NCI-H345 treated with DMSO at 0.1 percent for 48 hours (cell line): ENCODE data around the gene SERF2.
"Not testable (repeated sequence)": the region's sequence is repeated elsewhere in the genome, so short reads cannot be mapped to it uniquely, and the experiment has no call there.

Source experiments
- DNase-seq: peaks from one replicate; lab custom pipeline; 2025; ENCODE audit not compliant: unreplicated experiment; lab: John Stamatoyannopoulos, UW

The SERF2 gene

DNA sequence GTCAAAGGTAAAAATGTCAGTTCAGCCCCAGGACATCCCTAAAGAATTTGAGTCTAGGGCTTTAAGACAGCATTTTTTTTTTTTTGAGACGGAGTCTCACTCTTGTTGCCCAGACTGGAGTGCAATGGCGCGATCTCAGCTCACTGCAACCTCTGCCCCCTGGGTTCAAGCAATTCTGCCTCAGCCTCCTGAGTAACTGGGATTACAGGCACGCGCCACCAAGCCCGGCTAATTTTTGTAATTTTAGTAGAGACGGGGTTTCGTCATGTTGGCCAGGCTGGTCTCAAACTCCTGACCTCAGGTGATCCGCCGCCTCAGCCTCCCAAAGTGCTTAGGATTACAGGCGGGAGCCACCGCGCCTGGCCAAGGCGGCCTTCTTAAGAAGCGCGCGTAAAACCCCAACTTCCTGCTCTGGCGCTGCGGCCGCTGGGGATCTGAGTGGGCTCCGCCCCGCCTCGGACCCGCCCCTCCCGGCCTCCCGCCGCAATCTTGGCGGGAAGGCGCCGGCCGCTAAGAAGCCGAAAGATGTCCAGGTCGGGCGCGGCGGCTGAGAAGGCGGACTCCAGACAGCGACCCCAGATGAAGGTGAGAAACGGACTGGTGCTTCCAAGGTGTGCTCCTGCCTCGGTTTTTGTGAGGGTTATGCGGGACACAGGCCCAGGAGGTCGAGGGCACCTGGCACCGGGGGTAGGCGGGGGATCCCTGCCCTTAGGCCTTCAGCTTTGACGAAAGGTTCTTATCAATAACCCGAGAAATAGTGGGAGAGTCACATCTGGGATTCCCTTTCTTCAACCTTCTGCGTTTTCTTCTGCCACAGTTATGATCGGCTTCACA is 34.6 kb downstream of the SERF2 start, which contains the start of gene WDR76:
WDR76 (plus strand) TSS at position 495 of the 834 bp plus-strand sequence; CDS start at position 526, 31 bp downstream.
- peak; percentile 58 for DNase-seq

DNA sequence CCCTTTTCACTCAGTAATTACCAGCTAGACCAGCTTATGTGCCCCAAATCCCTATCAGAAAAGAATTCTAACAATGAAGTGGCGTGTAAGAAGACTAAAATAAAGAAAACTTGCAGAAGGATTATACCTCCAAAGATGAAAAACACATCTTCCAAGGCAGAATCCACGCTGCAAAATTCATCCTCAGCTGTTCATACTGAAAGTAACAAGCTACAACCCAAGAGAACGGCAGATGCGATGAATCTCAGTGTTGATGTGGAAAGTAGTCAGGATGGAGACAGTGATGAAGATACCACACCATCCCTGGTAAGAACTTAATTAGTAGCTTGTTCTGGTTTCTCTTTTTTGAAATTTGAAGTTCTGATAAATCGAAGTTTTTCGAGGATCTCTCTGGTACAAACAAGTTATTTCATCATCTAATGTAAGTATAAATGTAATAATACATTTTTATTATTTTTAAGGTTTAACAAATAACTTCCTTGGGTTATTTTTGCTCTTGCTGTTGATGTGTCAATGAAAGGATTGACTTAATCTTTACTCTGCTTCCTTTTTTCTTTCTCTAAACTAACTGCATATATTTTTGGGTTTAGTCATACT is 36.0 kb downstream of the SERF2 start:
- no peak for DNase-seq

DNA sequence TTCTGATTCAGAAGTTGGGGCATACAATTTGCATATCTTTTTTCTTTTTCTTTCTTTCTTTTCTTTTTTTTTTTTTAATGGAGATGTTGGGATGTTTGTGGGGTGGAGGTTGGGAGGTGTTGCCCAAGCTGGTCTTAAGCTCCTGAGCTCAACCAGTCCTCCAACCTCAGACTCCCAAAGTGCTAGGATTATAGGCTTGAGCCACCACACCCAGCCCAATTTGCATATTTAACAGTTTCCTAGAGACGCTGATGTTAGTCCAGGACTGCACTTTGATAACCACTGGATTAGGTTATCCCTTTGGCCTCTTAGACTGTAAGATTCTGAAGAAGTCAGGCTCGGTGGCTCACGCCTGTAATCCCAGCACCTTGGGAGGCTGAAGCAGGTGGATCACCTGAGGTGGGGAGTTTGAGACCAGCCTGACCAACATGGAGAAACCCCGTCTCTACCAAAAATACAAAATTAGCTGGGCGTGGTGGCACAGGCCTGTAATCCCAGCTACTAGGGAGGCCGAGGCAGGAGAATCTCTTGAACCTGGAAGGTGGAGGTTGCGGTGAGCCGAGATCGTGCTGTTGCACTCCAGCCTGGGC is 37.9 kb downstream of the SERF2 start:
- not testable (repeated sequence) for DNase-seq

DNA sequence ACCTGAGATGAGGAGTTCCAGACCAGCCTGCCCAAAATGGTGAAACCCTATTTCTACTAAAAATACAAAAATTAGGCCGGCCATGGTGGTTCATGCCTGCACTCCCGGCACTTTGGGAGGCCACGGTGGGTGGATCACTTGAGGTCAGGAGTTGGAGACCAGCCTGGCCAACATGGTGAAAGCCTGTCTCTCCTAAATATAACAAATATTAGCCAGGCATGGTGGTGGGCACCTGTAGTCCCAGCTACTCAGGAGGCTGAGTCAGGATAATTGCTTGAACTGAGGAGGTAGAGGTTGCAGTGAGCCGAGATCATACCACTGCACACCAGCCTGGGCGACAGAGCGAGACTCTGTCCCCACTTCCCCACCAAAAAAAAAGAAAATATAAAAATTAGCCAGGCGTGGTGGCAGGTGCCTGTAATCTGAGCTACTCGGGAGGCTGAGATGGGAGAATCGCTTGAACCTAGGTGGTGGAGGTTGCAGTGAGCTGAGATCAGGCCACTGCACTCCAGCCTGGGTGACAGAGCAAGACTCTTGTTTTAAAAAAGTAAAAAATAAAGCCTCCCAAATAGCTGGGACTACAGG is 38.7 kb downstream of the SERF2 start:
- not testable (repeated sequence) for DNase-seq

DNA sequence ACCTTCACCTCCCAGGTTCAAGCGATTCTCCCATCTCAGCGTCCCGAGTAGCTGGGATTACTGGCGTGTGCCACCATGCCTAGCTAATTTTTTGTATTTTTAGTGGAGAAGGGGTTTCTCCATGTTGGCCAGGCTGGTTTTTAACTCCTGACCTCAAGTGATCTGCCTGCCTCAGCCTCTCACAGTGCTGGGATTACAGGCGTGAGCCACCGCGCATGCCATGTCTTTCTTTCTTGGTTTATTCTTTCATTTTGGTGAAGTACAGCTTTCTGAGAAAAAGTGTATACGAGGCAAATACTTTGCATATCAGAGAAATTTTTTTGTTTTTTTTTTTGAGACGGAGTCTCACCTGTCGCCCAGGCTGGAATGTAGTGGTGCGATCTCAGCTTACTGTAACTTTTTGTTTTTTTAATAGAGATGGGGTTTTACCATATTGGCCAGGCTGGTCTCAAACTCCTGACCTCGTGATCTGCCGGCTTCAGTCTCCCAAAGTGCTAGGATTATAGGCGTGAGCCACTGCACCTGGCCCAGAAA is 39.5 kb downstream of the SERF2 start:
- DNase-seq: not testable (repeated sequence)

DNA sequence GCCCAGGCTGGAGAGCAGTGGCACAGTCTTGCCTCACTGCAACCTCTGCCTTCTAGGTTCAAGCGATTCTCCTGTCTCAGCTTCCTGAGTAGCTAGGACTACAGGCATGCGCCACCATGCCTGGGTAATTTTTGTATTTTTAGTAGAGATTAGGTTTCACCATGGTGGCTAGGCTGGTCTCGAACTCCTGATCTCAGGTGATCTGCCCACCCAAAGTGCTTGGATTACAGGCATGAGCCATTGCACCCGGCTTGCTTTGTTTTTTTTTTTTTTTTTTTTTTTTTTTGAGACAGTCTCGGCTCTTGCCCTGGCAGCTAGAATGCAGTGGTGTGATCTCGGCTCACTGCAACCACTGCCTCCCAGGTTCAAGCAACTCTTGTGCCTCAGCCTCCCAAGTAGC is 40.4 kb downstream of the SERF2 start:
- DNase-seq: not testable (repeated sequence)

DNA sequence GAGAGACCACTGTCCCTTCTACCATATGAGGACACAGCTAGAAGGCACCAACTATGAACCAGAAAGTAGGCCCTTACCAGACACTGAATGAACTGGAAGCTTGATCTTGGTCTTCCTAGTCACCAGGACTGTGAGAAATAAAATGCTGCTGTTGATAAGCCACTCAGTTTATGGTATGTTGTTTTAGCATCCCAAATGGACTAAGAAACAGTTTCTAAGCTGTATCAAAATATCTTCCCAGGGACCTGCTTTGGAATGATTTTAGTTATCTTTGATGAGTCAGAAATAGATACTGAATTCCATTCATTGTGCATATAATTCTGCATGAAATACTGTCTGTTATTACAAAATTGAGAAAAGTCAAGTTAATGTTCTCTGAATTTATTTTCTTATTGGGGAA is 53.3 kb downstream of the SERF2 start:
- DNase-seq: no peak
